HEK293T (cell line): ENCODE results near the gene UBTD1.

ENCODE experiments used
- ARNT ChIP-seq: fragments of 450-650 bp; IDR thresholded peaks from 2 replicates; pipeline ENCODE4 v1.6.1; 2017; ENCODE audit warnings: mild to moderate bottlenecking
- FOXM1 ChIP-seq: fragments of 450-650 bp; IDR thresholded peaks from 2 replicates; pipeline ENCODE4 v1.6.1; 2017; ENCODE audit warnings: mild to moderate bottlenecking, borderline replicate concordance
- SP1 ChIP-seq: fragments of 450-650 bp; IDR thresholded peaks from 2 replicates; pipeline ENCODE4 v1.6.1; 2017

DNA sequence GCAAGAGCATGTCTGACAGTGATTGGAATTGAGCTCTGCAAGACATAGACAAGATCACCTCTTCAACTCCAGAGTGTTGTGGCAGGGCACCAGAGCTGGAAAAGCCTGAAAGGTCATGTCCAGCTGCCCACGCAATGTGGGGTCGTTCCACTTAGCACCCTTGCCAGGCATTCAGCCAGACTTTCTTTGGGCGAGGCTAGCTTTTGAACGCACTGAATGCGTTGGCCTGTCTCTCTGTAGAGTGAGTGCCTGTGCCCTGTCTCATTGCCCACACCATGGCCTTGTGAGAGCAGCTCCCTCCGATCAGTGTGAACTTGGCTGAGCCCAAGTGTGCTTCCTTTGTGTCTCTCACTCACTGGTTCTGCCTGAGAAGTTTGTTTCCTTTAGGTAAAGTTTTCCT is 23.3 kb downstream of the UBTD1 start:
- TF ChIP-seq ARNT = no peak
- TF ChIP-seq SP1 = no peak
- no peak for TF ChIP-seq FOXM1
